GM12873 (cell line): Measurements from ENCODE around the gene CMTM3.

ENCODE experiments used
- TF ChIP-seq, protein P1 (sequence below): IDR thresholded peaks from 2 replicates; pipeline ENCODE4 v1.5.1; 2012; ENCODE audit warnings: low read depth, mild to moderate bottlenecking, moderate library complexity, low read length, control low read depth; ENCODE audit not compliant: insufficient read depth; ENCODE audit errors: missing control alignments

CMTM3 gene

DNA sequence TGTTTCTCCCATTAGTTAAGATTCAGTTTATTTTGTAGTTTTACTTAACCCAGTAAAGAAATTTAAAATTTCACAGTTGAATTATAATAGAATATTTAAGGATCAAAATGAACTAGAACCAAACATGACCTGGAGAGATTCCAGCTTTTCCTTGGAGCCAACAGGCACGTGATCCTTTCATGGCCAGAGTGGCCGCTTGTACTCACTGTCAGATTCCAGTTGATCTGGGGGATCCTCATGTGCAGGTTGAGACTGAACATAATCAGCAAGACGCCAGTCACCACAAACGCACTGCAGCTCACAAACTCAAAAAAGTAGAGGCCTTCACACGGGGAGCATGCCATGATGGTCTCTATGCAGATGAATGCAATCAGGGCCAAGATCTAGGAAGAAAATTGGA is 31.7 kb downstream of the CMTM3 start:
- TF ChIP-seq, protein P1, sequence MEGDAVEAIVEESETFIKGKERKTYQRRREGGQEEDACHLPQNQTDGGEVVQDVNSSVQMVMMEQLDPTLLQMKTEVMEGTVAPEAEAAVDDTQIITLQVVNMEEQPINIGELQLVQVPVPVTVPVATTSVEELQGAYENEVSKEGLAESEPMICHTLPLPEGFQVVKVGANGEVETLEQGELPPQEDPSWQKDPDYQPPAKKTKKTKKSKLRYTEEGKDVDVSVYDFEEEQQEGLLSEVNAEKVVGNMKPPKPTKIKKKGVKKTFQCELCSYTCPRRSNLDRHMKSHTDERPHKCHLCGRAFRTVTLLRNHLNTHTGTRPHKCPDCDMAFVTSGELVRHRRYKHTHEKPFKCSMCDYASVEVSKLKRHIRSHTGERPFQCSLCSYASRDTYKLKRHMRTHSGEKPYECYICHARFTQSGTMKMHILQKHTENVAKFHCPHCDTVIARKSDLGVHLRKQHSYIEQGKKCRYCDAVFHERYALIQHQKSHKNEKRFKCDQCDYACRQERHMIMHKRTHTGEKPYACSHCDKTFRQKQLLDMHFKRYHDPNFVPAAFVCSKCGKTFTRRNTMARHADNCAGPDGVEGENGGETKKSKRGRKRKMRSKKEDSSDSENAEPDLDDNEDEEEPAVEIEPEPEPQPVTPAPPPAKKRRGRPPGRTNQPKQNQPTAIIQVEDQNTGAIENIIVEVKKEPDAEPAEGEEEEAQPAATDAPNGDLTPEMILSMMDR: no peak

DNA sequence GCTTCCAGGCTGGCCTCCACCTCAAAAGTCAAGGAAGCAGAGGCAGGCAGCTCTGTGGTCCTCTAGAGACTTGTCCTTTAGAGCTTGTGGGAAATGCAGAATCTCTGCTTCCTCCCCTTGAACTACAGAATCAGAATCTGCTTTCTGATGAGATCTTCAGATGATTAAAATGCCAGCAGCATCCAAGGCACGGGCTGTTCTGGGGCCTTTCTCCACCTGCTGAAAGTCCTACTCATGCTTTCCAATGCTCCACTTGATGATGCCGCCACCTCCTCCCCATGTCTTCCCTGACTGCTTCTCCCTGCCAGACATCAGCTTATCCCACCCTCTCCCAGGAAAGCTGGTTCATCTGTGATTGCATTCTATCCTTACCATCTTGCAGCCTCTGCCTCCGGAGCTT is 33.3 kb downstream of the CMTM3 start:
- TF ChIP-seq, protein P1: no peak

DNA sequence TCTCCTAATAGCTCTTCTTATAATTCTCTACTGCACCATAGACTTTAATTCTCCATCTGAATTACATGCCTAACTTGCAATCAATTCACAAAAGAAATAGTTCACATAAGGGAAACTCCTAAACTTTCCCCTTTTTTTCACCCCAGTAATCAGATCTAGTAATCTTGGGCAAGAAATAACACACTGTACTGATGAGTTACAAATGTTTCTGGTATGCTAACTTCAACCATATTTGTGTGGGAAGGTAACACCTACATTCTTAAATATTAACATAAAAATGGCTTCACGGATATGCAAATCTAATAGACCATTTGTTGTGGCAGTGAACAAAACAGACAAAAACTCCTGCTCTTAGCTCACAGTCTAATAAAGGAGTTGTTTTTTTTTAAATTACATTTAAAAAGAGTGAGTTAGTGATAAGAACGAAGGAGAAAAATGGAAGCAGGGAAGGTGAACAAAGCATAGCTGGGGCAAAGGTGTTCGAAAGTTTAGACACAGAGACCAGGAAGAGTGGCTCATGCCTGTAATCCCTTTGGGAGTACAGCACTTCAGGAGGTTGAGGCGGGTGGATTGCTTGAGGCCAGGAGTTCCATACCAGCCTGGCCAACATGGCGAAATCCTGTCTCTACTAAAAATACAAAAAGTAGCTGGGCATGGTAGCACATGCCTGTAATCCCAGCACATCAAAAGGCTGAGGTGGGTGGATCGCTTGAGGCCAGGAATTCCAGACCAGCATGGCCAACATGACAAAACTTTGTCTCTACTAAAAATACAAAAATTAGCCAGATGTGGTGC is 34.8 kb downstream of the CMTM3 start:
- TF ChIP-seq, protein P1: no peak

DNA sequence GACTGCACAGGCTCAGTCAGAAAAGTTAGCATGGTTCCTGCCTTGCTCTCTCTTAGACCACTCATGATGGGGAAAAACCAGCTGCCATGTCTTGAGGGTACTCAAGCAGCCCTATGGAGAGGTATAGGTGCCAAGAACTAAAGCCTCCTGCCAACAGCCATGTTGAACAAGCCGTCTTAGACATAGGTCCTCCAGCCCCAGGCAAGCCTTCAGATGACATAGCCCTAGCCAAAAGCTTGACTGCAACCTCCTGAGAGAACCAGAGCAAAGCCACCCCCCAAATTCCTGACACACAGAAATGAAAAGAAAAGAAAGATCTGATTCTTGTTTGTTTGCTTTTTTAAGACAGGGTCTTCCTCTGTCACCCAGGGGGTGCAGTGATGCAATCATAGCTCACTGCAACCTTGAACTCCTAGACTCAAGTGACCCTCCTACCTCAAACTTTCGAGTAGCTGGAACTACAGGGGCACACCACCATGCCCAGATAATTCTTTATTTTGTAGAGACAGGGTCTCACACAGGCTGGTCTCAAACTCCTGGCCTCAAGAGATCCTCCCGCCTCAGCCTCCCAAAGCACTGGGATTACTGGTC is 36.3 kb downstream of the CMTM3 start:
- TF ChIP-seq, protein P1: no peak

DNA sequence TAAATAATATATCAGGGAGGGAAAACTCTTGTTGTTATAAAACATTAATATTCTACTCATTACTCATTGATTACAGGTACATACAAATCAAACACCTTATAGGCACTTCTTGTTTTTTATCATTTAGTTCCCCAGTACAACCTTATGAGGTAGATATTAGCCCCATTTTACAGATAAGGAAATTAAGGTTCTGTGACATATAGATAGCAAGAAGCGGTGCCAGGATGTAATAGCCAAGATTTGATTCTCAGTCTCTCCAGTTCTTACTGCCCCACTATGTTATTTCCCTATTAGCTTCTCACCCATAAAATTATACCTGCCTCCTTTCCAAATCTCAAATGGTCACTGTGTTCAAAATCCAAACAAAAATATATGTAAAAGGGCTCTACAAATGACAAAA is 36.9 kb downstream of the CMTM3 start:
- TF ChIP-seq, protein P1: no peak

DNA sequence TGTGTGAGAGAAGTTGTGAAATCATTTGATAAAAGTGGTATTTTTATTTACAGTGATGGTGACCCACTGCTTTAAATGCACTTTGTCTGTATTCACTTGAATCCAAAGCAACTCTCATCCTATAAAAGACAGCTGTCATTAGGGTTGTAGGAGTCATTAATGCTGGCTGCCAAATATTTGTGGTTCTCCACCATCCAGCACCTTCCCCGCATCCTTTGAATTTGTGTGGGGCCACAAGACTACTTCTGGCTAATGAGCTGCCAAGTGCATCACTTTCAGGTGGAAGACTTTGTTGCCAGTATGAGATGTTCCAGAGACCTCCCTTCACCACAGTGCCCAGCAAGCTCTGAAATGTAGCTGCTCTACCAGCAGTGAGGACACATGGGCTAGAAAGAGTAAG is 43.4 kb downstream of the CMTM3 start:
- TF ChIP-seq, protein P1: no peak

DNA sequence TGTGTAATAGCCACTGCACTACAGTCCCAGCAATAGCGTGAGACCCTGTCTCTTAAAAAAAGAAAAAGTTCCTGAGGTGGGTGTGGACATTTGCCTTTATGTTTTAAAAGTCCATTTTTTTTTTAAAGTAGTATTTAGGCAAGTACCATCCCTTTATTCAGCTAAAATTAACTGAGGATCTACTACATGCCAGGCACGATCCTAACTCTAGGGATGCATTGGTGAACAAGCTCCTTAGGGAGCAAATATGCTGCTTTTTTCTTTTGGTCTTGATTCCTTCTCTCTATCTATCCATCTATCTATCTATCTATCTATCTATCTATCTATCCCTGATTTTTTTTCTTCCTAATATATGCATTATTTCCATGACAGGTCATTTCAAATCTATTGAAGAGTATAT is 44.7 kb downstream of the CMTM3 start:
- TF ChIP-seq, protein P1: no peak
